Fibroblast of gingiva (primary cell): ENCODE measurements around the gene CAPZA2.
A peak's percentile ranks its signal among the peaks of the same experiment; 100 is the strongest.
"Not testable (repeated sequence)": the region's sequence is repeated elsewhere in the genome, so short reads cannot be mapped to it uniquely, and the experiment has no call there.

ENCODE experiments used
- DNase-seq: peaks from one replicate; pipeline ENCODE4 v3.0.0-alpha.2; 2011; ENCODE audit warnings: low read depth

CAPZA2 gene

GRCh38 chr7:116862234-116862950 lies at the start of gene CAPZA2:
Gene CAPZA2 (plus strand): TSS chr7:116862587. CDS start chr7:116862612, 25 bp downstream.
- DNase-seq: peak; percentile 91

DNA sequence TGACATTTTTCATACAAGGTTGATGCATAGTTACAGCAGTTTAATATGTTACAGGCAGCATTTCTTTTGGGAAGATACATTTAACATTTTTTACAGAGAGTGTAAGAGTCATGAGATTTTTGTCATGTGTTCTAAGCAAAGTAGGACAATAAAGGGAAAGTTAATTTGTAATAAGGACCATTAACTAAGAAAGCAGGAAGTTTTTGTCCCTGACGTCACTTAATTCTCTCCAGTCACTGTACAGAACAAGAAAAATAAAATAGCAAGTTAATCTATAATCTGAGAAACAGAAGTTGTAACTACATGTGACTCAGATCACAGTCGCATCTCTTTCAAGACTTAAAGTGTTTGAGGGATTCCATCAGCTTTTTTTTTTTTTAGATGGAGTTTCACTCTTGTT lies 49.5 kb upstream of the CAPZA2 start:
- DNase-seq: no peak

DNA sequence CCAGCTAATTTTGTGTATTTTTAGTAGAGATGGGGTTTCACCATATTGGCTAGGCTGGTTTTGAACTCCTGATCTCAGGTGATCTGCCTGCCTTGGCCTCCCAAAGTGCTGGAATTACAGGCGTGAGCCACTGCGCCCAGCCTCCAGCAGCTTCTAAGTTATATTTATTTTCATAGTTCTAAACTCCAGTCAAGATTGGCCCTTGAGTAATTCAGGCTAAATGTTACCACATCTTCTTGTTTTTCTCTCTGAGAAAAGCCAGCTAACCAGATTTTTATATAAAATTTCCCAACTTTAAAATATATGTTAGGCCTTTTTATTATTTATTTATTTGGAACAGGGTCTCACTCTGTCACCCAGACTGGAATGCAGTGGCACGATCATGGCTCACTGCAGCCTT lies 49.0 kb upstream of the CAPZA2 start:
- DNase-seq: peak; percentile 45

- DNase-seq: no peak
These were observed 47.3 kb upstream of the CAPZA2 start for GRCh38 chr7:116815041-116815440.

GRCh38 chr7:116820149-116820548 lies 42.2 kb upstream of the CAPZA2 start:
- no peak for DNase-seq

DNA sequence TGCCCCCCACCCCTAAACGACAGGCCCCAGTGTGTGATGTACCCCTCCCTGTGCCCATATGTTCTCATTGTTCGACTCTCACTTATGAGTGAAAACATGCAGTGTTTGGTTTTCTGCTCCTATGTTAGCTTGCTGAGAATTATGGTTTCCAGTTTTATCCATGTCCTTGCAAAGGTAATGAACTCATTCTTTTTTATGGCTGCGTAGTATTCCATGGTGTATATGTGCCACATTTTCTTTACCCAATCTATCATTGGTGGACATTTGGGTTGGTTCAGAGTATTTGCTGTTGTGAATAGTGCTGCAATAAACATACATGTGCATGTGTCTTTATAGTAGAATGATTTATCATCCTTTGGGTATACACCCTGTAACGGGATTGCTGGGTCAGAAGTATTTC lies 40.7 kb upstream of the CAPZA2 start:
- DNase-seq: not testable (repeated sequence)

- DNase-seq: no peak
These were observed 37.9 kb upstream of the CAPZA2 start for GRCh38 chr7:116824449-116824848.

- DNase-seq: no peak
These were observed 34.1 kb upstream of the CAPZA2 start for GRCh38 chr7:116828281-116828680.

DNA sequence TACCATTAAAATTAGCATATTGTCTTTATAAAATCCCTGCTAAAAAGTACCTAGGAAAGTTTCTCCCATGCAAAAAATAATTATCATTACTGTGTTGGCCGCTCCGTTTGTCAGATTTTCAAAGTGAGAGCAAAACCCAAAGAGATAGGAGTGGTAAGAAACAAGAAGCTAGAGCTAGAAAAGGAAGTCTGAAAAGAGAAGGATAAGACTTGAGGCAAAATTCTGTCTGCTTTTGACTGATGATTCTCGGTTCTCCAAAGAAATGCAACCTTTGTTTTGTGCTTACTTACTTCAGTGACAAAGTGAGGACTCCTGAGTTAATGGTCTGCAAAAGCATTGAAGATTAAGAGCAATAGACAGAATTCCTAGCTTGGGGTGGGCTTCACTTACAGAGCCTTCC lies 33.3 kb upstream of the CAPZA2 start:
- DNase-seq: no peak

DNA sequence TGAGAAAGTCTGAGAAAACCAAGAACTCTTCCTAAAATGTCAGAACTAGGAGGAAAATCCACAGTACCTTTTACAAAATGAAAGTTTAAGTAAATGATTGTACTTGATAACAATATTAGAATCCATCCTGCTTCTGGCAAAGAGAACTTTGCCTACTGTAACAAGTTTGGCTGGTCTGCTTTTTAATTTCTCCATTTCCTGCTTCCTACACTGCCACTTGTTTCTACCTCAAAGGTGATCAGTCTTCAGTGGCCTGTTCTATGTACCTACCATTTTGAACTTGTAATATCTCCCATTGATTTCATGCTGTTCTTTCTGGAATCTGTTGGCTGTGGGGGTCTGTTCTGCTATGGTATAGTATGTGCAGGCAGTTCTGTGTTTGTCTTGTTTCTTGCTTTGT lies 32.9 kb upstream of the CAPZA2 start:
- DNase-seq: no peak

DNA sequence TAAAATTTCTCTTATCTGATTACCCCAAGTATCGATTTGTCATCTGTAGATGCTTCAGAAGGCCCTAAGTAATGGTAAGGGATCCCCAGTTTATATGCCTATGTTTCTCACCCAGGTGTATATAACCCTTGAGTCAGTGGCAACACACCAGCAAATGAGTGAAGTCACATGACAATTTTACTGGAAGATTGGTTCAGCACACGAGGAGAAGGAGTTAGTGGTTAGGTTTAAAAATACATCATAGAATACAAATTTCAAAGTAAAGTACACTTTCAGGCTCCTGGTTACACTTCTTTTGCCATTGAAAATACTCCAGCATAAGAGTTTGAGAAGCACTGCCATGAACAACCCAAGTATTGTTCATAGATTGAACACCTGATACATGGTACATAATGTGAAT lies 29.7 kb upstream of the CAPZA2 start:
- DNase-seq: no peak

DNA sequence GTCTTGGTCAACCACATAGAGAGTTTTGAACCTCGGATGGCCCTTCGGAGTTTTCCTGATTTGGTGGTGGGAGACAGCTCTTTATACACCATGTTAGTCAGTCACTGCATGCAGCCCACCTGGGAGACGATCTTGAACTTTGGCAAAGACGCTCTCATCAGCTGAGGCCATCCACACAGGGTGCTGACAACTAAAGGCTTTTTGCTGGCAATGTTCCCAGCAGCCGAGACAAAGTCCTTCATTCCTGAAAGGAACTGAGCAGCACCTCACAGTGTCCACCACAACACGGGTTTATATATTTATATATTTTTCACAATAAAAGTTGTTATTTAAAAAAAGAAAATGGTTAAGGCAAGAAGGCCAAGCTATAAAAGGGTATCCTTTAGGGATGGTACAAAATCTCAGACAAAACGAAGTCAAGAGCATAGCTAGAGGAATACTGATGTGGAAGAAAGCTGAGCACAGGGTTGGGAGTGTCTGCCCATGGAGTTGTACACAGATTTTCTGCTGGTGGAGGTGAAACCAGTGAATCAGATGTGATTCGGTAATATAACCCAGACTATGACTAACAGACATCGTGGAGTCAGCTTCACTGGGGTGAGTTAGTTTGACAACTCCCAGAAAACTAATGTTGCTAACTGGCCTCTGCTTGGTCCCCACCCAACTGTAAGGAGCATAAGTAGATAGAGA lies 27.4 kb upstream of the CAPZA2 start:
- no peak for DNase-seq

DNA sequence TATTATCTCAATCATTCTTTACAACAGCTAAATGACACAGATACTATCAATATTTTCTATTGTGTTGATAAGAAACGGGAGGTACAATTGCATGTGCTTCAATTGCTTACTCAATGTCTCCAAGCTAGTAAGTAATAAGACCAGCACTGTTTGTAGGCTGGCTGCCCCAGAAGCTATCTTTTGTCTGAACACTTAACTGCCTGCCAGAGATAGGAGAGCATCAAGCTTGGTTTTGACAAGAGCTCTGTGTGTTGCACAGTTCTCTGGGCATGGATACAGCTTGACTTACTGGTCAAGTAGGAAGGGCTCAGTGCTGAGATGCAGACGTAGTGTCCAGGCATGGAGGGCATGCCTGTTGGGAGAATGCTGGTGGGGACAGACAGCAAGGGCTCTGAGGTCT lies 26.3 kb upstream of the CAPZA2 start:
- no peak for DNase-seq

- DNase-seq: no peak
These were observed 25.5 kb upstream of the CAPZA2 start for GRCh38 chr7:116836911-116837310.

GRCh38 chr7:116837586-116837985 lies 24.8 kb upstream of the CAPZA2 start:
- DNase-seq: no peak

- DNase-seq: no peak
These were observed 22.1 kb upstream of the CAPZA2 start for GRCh38 chr7:116840256-116840655.

- no peak for DNase-seq
These were observed 20.0 kb upstream of the CAPZA2 start for GRCh38 chr7:116842371-116842770.

- no peak for DNase-seq
These were observed 19.0 kb upstream of the CAPZA2 start for GRCh38 chr7:116843378-116843777.

DNA sequence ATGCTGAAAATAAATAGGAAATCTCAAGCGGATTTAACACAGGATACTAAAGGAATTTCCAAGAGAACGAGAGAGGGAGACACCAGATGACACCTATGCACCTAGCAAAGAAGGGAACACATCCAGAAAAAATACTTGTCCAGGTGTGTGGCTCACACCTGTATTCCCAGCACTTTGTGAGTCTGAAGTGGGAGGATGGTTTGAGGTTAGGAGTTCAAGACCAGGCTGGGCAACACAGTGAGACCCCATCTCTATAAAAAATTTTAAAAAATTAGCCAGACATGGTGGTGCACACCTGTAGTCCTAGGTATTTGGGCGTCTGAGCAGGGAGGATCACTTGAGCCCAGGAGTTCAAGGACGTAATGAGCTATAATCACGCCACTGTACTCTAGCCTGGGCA lies 11.2 kb upstream of the CAPZA2 start:
- DNase-seq: no peak

GRCh38 chr7:116851671-116852070 lies 10.7 kb upstream of the CAPZA2 start:
- no peak for DNase-seq

DNA sequence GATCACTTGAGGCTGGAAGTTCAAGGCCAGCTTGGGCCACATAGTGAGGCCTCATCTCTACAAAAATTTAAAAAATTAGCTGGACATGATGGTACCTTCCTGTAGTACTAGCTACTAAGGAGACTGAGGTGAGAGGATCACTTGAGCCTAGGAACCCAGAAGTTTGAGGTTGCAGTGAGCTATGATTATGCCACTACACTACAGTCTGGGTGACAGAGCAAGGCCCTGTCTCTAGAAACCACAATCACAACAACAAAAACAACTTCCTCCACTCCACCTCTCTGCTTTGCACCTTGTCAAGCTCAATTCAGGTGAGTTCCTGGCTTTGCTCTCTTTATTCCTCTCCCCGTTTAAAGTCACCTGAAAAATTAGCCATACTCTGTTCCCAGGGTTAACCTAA lies 8.3 kb upstream of the CAPZA2 start:
- DNase-seq: no peak

GRCh38 chr7:116857052-116857451 lies 5.3 kb upstream of the CAPZA2 start:
- no peak for DNase-seq

- peak; percentile 76 for DNase-seq
These were observed 3.1 kb upstream of the CAPZA2 start for GRCh38 chr7:116859323-116859722.

GRCh38 chr7:116861717-116862116 lies 670 bp upstream of the CAPZA2 start:
- DNase-seq: no peak
